ENCODE measurements around the gene TPK1.

The TPK1 gene

DNA sequence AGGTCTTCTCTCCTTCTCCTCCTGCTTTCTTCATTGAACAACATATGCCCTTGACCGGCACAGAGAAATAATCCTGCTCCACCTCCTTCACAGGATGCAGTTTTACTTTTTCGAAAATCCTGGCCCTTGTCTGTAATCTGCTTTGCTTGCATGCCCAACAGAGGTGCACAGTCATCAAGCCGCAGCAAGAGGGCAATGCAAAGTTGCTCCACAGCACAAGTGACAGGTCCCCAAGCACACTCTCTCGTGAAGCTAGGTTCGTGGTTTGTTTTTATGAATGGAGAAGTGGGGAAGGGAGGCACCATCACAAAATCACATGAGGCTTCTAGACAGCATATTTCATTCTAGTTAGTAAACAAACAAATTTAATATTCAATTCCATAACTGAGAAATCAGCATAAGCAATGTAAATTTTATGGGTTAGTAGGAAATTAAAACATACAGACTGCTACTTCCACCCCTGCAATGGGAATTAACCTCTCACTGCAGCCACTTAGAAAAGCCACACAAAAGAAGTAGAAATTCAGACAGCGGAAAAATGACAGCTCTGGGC is 178.8 kb downstream of the TPK1 start:
- H3K9me2 ChIP-seq (replicated peaks; ENCODE audit: control insufficient read depth, low read length): no peaks in the 10 kb centered on the region
- no peaks in the 10 kb centered on the region for H3K9me3 ChIP-seq (ENCODE audit: control insufficient read depth, insufficient read depth, low read length)
- no peak for TF ChIP-seq EZH2phosphoT487 (IDR thresholded peaks at IDR 0.05; ENCODE audit: borderline replicate concordance, low read length)
- TF ChIP-seq, protein P1, sequence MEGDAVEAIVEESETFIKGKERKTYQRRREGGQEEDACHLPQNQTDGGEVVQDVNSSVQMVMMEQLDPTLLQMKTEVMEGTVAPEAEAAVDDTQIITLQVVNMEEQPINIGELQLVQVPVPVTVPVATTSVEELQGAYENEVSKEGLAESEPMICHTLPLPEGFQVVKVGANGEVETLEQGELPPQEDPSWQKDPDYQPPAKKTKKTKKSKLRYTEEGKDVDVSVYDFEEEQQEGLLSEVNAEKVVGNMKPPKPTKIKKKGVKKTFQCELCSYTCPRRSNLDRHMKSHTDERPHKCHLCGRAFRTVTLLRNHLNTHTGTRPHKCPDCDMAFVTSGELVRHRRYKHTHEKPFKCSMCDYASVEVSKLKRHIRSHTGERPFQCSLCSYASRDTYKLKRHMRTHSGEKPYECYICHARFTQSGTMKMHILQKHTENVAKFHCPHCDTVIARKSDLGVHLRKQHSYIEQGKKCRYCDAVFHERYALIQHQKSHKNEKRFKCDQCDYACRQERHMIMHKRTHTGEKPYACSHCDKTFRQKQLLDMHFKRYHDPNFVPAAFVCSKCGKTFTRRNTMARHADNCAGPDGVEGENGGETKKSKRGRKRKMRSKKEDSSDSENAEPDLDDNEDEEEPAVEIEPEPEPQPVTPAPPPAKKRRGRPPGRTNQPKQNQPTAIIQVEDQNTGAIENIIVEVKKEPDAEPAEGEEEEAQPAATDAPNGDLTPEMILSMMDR (IDR thresholded peaks at IDR 0.05; ENCODE audit: low read depth, low read length, poor library complexity, severe bottlenecking): no peak
- H3F3A ChIP-seq (ENCODE audit: control insufficient read depth, insufficient read depth): no peaks in the 10 kb centered on the region
- no peak overlapping the region for H3K4me2 ChIP-seq (ENCODE audit: low read length)
- H4K20me1 ChIP-seq (ENCODE audit: control insufficient read depth, insufficient read depth, low read depth, low read length): no peaks in the 10 kb centered on the region
- no peaks in the 10 kb centered on the region for H3K79me2 ChIP-seq (ENCODE audit: control insufficient read depth, low read length)
- H3K4me3 ChIP-seq (ENCODE audit: low read length): no peak overlapping the region
- no peak overlapping the region for H3K27ac ChIP-seq (ENCODE audit: low read depth, low read length)
- 0 out of 2 replicates have a peak, but pooled peaks cover 3% of the 10 kb centered on the region for H3K27me3 ChIP-seq (ENCODE audit: control insufficient read depth, low read length)
- H3K36me3 ChIP-seq (ENCODE audit: control insufficient read depth, low read length): no peaks in the 10 kb centered on the region
- H3K4me1 ChIP-seq (ENCODE audit: control insufficient read depth, low read length): no peaks in the 10 kb centered on the region

DNA sequence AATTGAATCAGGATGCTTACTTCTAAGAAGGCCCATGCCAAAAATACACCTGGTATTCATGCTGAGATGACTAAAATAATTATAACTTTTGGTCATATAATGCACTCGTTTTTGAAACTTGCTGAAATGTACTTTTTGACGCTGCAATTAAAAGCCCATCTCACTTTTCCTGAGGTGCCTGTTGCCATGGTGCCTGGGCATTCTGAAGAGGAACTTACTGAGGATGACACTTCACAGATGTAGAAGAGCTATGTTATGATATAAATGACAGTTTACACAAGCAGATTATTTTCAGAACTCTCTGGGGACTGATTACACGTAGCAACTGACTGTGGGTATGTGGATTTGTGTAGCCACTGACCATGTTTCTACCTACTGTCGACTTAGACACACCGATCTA is 182.4 kb downstream of the TPK1 start:
- Histone ChIP-seq H3K27me3 (ENCODE audit: control insufficient read depth, low read length) (0 out of 2 replicates have a peak, but pooled peaks cover 3% of the 10 kb centered on the region), H3K79me2 (ENCODE audit: control insufficient read depth, low read length) (no peaks in the 10 kb centered on the region), H3K4me2 (ENCODE audit: low read length) (no peak overlapping the region), H3K9me3 (ENCODE audit: control insufficient read depth, insufficient read depth, low read length) (peaks cover 4% of the 10 kb centered on the region; the same call in 1 of the 2 replicates), H3K4me1 (ENCODE audit: control insufficient read depth, low read length) (no peaks in the 10 kb centered on the region), H3F3A (ENCODE audit: control insufficient read depth, insufficient read depth) (no peaks in the 10 kb centered on the region), H3K9me2 (replicated peaks; ENCODE audit: control insufficient read depth, low read length) (no peaks in the 10 kb centered on the region), H3K27ac (ENCODE audit: low read depth, low read length) (no peak overlapping the region), H4K20me1 (ENCODE audit: control insufficient read depth, insufficient read depth, low read depth, low read length) (no peaks in the 10 kb centered on the region), H3K36me3 (ENCODE audit: control insufficient read depth, low read length) (no peaks in the 10 kb centered on the region), H3K4me3 (ENCODE audit: low read length) (no peak overlapping the region)
- TF ChIP-seq, protein P1 (IDR thresholded peaks at IDR 0.05; ENCODE audit: low read depth, low read length, poor library complexity, severe bottlenecking): no peak
- no peak for TF ChIP-seq EZH2phosphoT487 (IDR thresholded peaks at IDR 0.05; ENCODE audit: borderline replicate concordance, low read length)

DNA sequence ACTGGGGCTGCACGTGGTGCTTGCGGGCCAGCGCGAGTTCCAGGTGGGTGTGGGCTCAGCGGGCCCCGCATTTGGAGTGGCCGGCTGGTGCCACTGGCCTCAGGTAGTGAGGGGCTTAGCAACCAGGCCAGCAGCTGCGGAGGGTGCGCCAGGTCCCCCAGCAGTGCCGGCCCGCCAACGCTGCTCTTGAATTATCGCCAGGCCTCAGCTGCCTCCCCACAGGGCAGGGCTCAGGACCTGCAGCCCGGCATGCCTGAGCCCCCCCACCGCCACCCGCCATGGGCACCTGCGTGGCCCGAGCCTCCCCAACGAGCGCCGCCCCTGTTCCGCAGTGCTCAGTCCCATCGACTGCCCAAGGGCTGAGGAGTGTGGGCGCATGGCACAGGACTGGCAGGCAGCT is 185.4 kb downstream of the TPK1 start:
- Histone ChIP-seq H3K27me3 (ENCODE audit: control insufficient read depth, low read length) (no peaks in the 10 kb centered on the region), H4K20me1 (ENCODE audit: control insufficient read depth, insufficient read depth, low read depth, low read length) (no peaks in the 10 kb centered on the region), H3K4me3 (ENCODE audit: low read length) (no peak overlapping the region), H3K9me3 (ENCODE audit: control insufficient read depth, insufficient read depth, low read length) (peaks cover 4% of the 10 kb centered on the region; the same call in 1 of the 2 replicates), H3K79me2 (ENCODE audit: control insufficient read depth, low read length) (no peaks in the 10 kb centered on the region), H3K9me2 (replicated peaks; ENCODE audit: control insufficient read depth, low read length) (no peaks in the 10 kb centered on the region), H3K4me2 (ENCODE audit: low read length) (no peak overlapping the region), H3K36me3 (ENCODE audit: control insufficient read depth, low read length) (no peaks in the 10 kb centered on the region), H3F3A (ENCODE audit: control insufficient read depth, insufficient read depth) (no peaks in the 10 kb centered on the region), H3K27ac (ENCODE audit: low read depth, low read length) (no peak overlapping the region), H3K4me1 (ENCODE audit: control insufficient read depth, low read length) (no peaks in the 10 kb centered on the region)
- TF ChIP-seq EZH2phosphoT487 (IDR thresholded peaks at IDR 0.05; ENCODE audit: borderline replicate concordance, low read length): no peak
- TF ChIP-seq, protein P1 (IDR thresholded peaks at IDR 0.05; ENCODE audit: low read depth, low read length, poor library complexity, severe bottlenecking): no peak

Data from DOHH2 (cell line).